ENCODE data around the gene OPN1MW2. TPM values are rescaled to one million over a fixed set of nuclear protein-coding genes. Genes with fewer than 3 reads are reported as not detected.
"Not testable (repeated sequence)": the region's sequence is repeated elsewhere in the genome, so short reads cannot be mapped to it uniquely, and the experiment has no call there.

The OPN1MW2 gene
- total RNA-seq, 1 donor, result not detected

- not testable (repeated sequence) for H4K20me1 ChIP-seq (ENCODE audit: insufficient read depth, low read length); H3K36me3 ChIP-seq (ENCODE audit: insufficient read depth, low read length); H3K9me3 ChIP-seq (ENCODE audit: low read depth, low read length); H3K4me3 ChIP-seq (ENCODE audit: insufficient read depth, low read length); H3K4me1 ChIP-seq (ENCODE audit: insufficient read depth, low read length); H3K27me3 ChIP-seq (ENCODE audit: insufficient read depth, low read length); H3K4me2 ChIP-seq (ENCODE audit: insufficient read depth, low read length); H3K79me2 ChIP-seq (ENCODE audit: insufficient read depth, low read length); H2AFZ ChIP-seq (ENCODE audit: low read length); DNase-seq (ENCODE audit: insufficient read length, low spot score, missing footprints); H3K27ac ChIP-seq (ENCODE audit: low read depth, low read length)
Observed at GRCh38 chrX:154211057-154211456, 8.5 kb upstream of the OPN1MW2 start.

- H3K79me2 ChIP-seq (ENCODE audit: insufficient read depth, low read length); H3K4me1 ChIP-seq (ENCODE audit: insufficient read depth, low read length); H3K4me2 ChIP-seq (ENCODE audit: insufficient read depth, low read length); DNase-seq (ENCODE audit: insufficient read length, low spot score, missing footprints); H3K27ac ChIP-seq (ENCODE audit: low read depth, low read length); H3K27me3 ChIP-seq (ENCODE audit: insufficient read depth, low read length); H3K36me3 ChIP-seq (ENCODE audit: insufficient read depth, low read length); H2AFZ ChIP-seq (ENCODE audit: low read length); H3K9me3 ChIP-seq (ENCODE audit: low read depth, low read length); H4K20me1 ChIP-seq (ENCODE audit: insufficient read depth, low read length); H3K4me3 ChIP-seq (ENCODE audit: insufficient read depth, low read length): not testable (repeated sequence)
Observed at GRCh38 chrX:154211499-154211898, 8.1 kb upstream of the OPN1MW2 start.

GRCh38 chrX:154225292-154225691 is 5.7 kb downstream of the OPN1MW2 start:
- DNase-seq (ENCODE audit: insufficient read length, low spot score, missing footprints); H3K4me1 ChIP-seq (ENCODE audit: insufficient read depth, low read length); H3K36me3 ChIP-seq (ENCODE audit: insufficient read depth, low read length); H2AFZ ChIP-seq (ENCODE audit: low read length); H3K4me2 ChIP-seq (ENCODE audit: insufficient read depth, low read length); H3K79me2 ChIP-seq (ENCODE audit: insufficient read depth, low read length); H3K27me3 ChIP-seq (ENCODE audit: insufficient read depth, low read length); H3K9me3 ChIP-seq (ENCODE audit: low read depth, low read length); H3K4me3 ChIP-seq (ENCODE audit: insufficient read depth, low read length); H4K20me1 ChIP-seq (ENCODE audit: insufficient read depth, low read length); H3K27ac ChIP-seq (ENCODE audit: low read depth, low read length): not testable (repeated sequence)

- H3K9me3 ChIP-seq (ENCODE audit: low read depth, low read length); H3K79me2 ChIP-seq (ENCODE audit: insufficient read depth, low read length); H2AFZ ChIP-seq (ENCODE audit: low read length); H3K27ac ChIP-seq (ENCODE audit: low read depth, low read length); H3K4me2 ChIP-seq (ENCODE audit: insufficient read depth, low read length); H4K20me1 ChIP-seq (ENCODE audit: insufficient read depth, low read length); H3K27me3 ChIP-seq (ENCODE audit: insufficient read depth, low read length); H3K4me1 ChIP-seq (ENCODE audit: insufficient read depth, low read length); H3K36me3 ChIP-seq (ENCODE audit: insufficient read depth, low read length); DNase-seq (ENCODE audit: insufficient read length, low spot score, missing footprints); H3K4me3 ChIP-seq (ENCODE audit: insufficient read depth, low read length): not testable (repeated sequence)
Observed at GRCh38 chrX:154226706-154227105, 7.2 kb downstream of the OPN1MW2 start.

GRCh38 chrX:154231443-154231842 is 11.9 kb downstream of the OPN1MW2 start:
- not testable (repeated sequence) for H3K36me3 ChIP-seq (ENCODE audit: insufficient read depth, low read length); H3K4me1 ChIP-seq (ENCODE audit: insufficient read depth, low read length); H3K27ac ChIP-seq (ENCODE audit: low read depth, low read length); H4K20me1 ChIP-seq (ENCODE audit: insufficient read depth, low read length); DNase-seq (ENCODE audit: insufficient read length, low spot score, missing footprints); H3K9me3 ChIP-seq (ENCODE audit: low read depth, low read length); H2AFZ ChIP-seq (ENCODE audit: low read length); H3K79me2 ChIP-seq (ENCODE audit: insufficient read depth, low read length); H3K4me3 ChIP-seq (ENCODE audit: insufficient read depth, low read length); H3K4me2 ChIP-seq (ENCODE audit: insufficient read depth, low read length); H3K27me3 ChIP-seq (ENCODE audit: insufficient read depth, low read length)

- not testable (repeated sequence) for H3K27me3 ChIP-seq (ENCODE audit: insufficient read depth, low read length); H3K4me1 ChIP-seq (ENCODE audit: insufficient read depth, low read length); H3K36me3 ChIP-seq (ENCODE audit: insufficient read depth, low read length)
Observed at GRCh38 chrX:154233620-154234019, 14.1 kb downstream of the OPN1MW2 start.

GRCh38 chrX:154238939-154239559 is 19.5 kb downstream of the OPN1MW2 start:
- not testable (repeated sequence) for DNase-seq (ENCODE audit: insufficient read length, low spot score, missing footprints); H3K4me3 ChIP-seq (ENCODE audit: insufficient read depth, low read length); H3K4me2 ChIP-seq (ENCODE audit: insufficient read depth, low read length); H3K4me1 ChIP-seq (ENCODE audit: insufficient read depth, low read length); H3K36me3 ChIP-seq (ENCODE audit: insufficient read depth, low read length); H4K20me1 ChIP-seq (ENCODE audit: insufficient read depth, low read length); H3K9me3 ChIP-seq (ENCODE audit: low read depth, low read length); H3K27ac ChIP-seq (ENCODE audit: low read depth, low read length); H3K27me3 ChIP-seq (ENCODE audit: insufficient read depth, low read length); H3K79me2 ChIP-seq (ENCODE audit: insufficient read depth, low read length); H2AFZ ChIP-seq (ENCODE audit: low read length)

More at GRCh38 chrX:154233620-154234019, 14.1 kb downstream of the OPN1MW2 start:
- not testable (repeated sequence) for H2AFZ ChIP-seq (ENCODE audit: low read length); H3K79me2 ChIP-seq (ENCODE audit: insufficient read depth, low read length); H3K4me2 ChIP-seq (ENCODE audit: insufficient read depth, low read length); H4K20me1 ChIP-seq (ENCODE audit: insufficient read depth, low read length); H3K9me3 ChIP-seq (ENCODE audit: low read depth, low read length); H3K4me3 ChIP-seq (ENCODE audit: insufficient read depth, low read length); DNase-seq (ENCODE audit: insufficient read length, low spot score, missing footprints); H3K27ac ChIP-seq (ENCODE audit: low read depth, low read length)

- H3K79me2 ChIP-seq (ENCODE audit: insufficient read depth, low read length); H2AFZ ChIP-seq (ENCODE audit: low read length); H3K36me3 ChIP-seq (ENCODE audit: insufficient read depth, low read length); H4K20me1 ChIP-seq (ENCODE audit: insufficient read depth, low read length); H3K4me1 ChIP-seq (ENCODE audit: insufficient read depth, low read length); H3K4me3 ChIP-seq (ENCODE audit: insufficient read depth, low read length); H3K9me3 ChIP-seq (ENCODE audit: low read depth, low read length); H3K27me3 ChIP-seq (ENCODE audit: insufficient read depth, low read length); DNase-seq (ENCODE audit: insufficient read length, low spot score, missing footprints); H3K4me2 ChIP-seq (ENCODE audit: insufficient read depth, low read length); H3K27ac ChIP-seq (ENCODE audit: low read depth, low read length): not testable (repeated sequence)
Observed at GRCh38 chrX:154239982-154240503, 20.5 kb downstream of the OPN1MW2 start.

- H3K27ac ChIP-seq (ENCODE audit: low read depth, low read length); H3K36me3 ChIP-seq (ENCODE audit: insufficient read depth, low read length); H2AFZ ChIP-seq (ENCODE audit: low read length); H3K4me3 ChIP-seq (ENCODE audit: insufficient read depth, low read length); H4K20me1 ChIP-seq (ENCODE audit: insufficient read depth, low read length); H3K4me2 ChIP-seq (ENCODE audit: insufficient read depth, low read length); DNase-seq (ENCODE audit: insufficient read length, low spot score, missing footprints); H3K27me3 ChIP-seq (ENCODE audit: insufficient read depth, low read length); H3K79me2 ChIP-seq (ENCODE audit: insufficient read depth, low read length); H3K9me3 ChIP-seq (ENCODE audit: low read depth, low read length); H3K4me1 ChIP-seq (ENCODE audit: insufficient read depth, low read length): not testable (repeated sequence)
Observed at GRCh38 chrX:154247377-154248045, 28.0 kb downstream of the OPN1MW2 start.

Data from osteoblast (primary cell).